ENCODE results near the gene TTPAL. TPM values are rescaled to one million over a fixed set of nuclear protein-coding genes. Genes with fewer than 3 reads are reported as not detected.

TTPAL gene
- total RNA-seq, 1 experiment from 2014 or later, result 21.1 TPM

DNA sequence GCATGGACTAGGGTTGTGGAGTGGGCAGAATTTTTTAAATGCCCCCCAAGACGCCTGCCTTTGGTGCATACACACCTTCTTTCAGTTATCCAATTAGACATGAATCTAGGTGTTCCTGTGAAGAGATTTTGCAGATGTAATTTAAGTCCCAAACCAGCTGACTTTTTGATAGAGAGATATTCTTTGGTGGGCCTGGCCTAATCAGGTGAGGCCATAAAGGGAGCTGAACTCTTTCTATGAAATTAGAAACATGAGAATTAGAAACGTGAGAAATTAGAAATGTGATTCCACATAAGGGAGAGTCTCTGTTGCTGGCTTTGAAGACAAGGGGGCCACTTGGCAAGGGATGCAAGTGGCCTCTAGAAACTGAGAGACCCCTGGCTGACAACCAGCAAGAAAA is 36.4 kb upstream of the TTPAL start:
- no peaks in the 10 kb centered on the region for H3K36me3 Mint-ChIP-seq (ENCODE audit: insufficient read depth in 1 of 3, low read depth in 3 of 3)
- H3T11ph ChIP-seq (ENCODE audit: low read length), result no peak overlapping the region
- H3K79me1 ChIP-seq (ENCODE audit: insufficient read depth, low read depth, low read length, poor library complexity, severe bottlenecking), result no peaks in the 10 kb centered on the region
- H3K27me3 Mint-ChIP-seq (ENCODE audit: low read depth), result peaks cover 4% of the 10 kb centered on the region; the same call in 1 of the 2 replicates
- H2BK120ac ChIP-seq (ENCODE audit: low read depth, low read length, poor library complexity, severe bottlenecking), result no peak overlapping the region
- no peaks in the 10 kb centered on the region for H3K9me3 Mint-ChIP-seq
- no peak overlapping the region for H4K8ac ChIP-seq (replicated peaks; ENCODE audit: insufficient read length, low read depth, low read length)
- no peak overlapping the region for H2BK12ac ChIP-seq (ENCODE audit: insufficient read length, low read depth, low read length)
- H3K56ac ChIP-seq (ENCODE audit: insufficient read length, low read depth, low read length), result no peak overlapping the region
- no peak overlapping the region for H2BK20ac ChIP-seq (ENCODE audit: low read depth, low read length, poor library complexity, severe bottlenecking)
- no peak overlapping the region for H3K23ac ChIP-seq (ENCODE audit: insufficient read length, low read depth, low read length)
- H3K14ac ChIP-seq (ENCODE audit: insufficient read depth, low read length), result no peak overlapping the region
- H4K5ac ChIP-seq (ENCODE audit: insufficient read length, low read depth, low read length), result no peak overlapping the region
- no peaks in the 10 kb centered on the region for H3K27me3 ChIP-seq (ENCODE audit: insufficient read depth, low read length)
- TF ChIP-seq, protein P1, sequence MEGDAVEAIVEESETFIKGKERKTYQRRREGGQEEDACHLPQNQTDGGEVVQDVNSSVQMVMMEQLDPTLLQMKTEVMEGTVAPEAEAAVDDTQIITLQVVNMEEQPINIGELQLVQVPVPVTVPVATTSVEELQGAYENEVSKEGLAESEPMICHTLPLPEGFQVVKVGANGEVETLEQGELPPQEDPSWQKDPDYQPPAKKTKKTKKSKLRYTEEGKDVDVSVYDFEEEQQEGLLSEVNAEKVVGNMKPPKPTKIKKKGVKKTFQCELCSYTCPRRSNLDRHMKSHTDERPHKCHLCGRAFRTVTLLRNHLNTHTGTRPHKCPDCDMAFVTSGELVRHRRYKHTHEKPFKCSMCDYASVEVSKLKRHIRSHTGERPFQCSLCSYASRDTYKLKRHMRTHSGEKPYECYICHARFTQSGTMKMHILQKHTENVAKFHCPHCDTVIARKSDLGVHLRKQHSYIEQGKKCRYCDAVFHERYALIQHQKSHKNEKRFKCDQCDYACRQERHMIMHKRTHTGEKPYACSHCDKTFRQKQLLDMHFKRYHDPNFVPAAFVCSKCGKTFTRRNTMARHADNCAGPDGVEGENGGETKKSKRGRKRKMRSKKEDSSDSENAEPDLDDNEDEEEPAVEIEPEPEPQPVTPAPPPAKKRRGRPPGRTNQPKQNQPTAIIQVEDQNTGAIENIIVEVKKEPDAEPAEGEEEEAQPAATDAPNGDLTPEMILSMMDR (conservative IDR thresholded peaks at IDR 0.05), result no peak
- H3K4me3 Mint-ChIP-seq, result no peak overlapping the region
- H2AK5ac ChIP-seq (ENCODE audit: insufficient read length, low read length), result no peak overlapping the region
- no peak overlapping the region for H3K27ac ChIP-seq (ENCODE audit: insufficient read length, low read depth, low read length)
- H2BK5ac ChIP-seq (ENCODE audit: insufficient read length, low read length), result no peak overlapping the region
- no peak overlapping the region for H3K18ac ChIP-seq (ENCODE audit: insufficient read length, low read depth, low read length)
- no peak overlapping the region for H3K27ac Mint-ChIP-seq
- no peak overlapping the region for H3K9ac ChIP-seq (ENCODE audit: extremely low read depth, insufficient read length, low read length)
- no peak overlapping the region for H3K4ac ChIP-seq (ENCODE audit: low read depth, low read length)
- H3K9me3 ChIP-seq (ENCODE audit: control insufficient read depth, low read depth, low read length), result no peaks in the 10 kb centered on the region
- no peaks in the 10 kb centered on the region for H3K79me2 ChIP-seq (ENCODE audit: insufficient read depth, low read length)
- H3K23me2 ChIP-seq (ENCODE audit: insufficient read length, low read depth, low read length, poor library complexity, severe bottlenecking), result no peaks in the 10 kb centered on the region
- no peak for DNase-seq
- no peaks in the 10 kb centered on the region for H3K4me1 ChIP-seq (ENCODE audit: insufficient read depth, low read length)
- no peaks in the 10 kb centered on the region for H4K20me1 ChIP-seq (ENCODE audit: control insufficient read depth, insufficient read depth, insufficient read length)
- WGBS (ENCODE audit: extremely low coverage, insufficient read length, low lambda C conversion rate), result no CpG with 5 or more reads among the region's 2 CpGs
- H3K4me2 ChIP-seq (ENCODE audit: insufficient read depth, insufficient read length, low read length), result no peak overlapping the region
- H2AFZ ChIP-seq (ENCODE audit: low read length), result no peak overlapping the region
- H4K91ac ChIP-seq (ENCODE audit: insufficient read length, low read depth, low read length), result no peak overlapping the region
- H2BK15ac ChIP-seq (ENCODE audit: low read depth, low read length), result no peak overlapping the region
- H3K4me1 Mint-ChIP-seq, result no peaks in the 10 kb centered on the region

Data from H9 (cell line).